ENCODE data around the gene APOBEC3G.
"Not testable (repeated sequence)": the region's sequence is repeated elsewhere in the genome, so short reads cannot be mapped to it uniquely, and the experiment has no call there.

The APOBEC3G gene

DNA sequence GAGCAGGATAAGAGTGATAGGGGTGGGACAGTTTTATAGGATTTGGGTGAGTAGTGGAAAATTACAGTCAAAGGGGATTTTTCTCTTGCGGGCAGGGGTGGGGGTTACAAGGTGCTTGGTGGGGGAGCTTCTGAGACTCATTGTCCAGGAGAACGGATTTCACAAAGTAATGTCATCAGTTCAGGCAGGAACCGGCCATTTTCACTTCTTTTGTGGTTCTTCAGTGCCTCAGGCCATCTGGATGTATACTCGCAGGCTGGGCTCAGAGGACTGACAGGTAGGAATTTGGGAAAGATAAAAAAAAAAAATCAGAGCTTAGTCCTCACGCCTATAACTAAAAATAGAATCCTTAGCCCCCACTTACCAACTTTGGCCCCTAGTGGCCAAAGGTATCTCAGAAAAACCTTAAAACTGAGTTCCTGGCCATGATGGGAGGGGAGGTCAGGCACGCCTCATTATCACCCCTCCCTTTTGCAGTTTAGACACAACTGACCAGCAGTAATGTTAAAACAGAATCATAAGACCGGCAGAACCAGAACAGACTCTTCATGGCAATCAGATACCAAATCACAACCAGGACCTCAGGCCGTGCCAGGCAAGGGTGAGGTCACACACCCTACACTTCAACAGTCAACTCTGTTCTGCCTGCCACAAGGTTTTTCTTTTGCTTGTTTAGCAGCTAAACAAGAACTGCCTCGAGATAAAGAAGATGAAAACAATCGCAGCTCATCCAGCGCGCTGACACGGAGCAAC, 8.9 kb upstream of the APOBEC3G start:
- no peak for DNase-seq

DNA sequence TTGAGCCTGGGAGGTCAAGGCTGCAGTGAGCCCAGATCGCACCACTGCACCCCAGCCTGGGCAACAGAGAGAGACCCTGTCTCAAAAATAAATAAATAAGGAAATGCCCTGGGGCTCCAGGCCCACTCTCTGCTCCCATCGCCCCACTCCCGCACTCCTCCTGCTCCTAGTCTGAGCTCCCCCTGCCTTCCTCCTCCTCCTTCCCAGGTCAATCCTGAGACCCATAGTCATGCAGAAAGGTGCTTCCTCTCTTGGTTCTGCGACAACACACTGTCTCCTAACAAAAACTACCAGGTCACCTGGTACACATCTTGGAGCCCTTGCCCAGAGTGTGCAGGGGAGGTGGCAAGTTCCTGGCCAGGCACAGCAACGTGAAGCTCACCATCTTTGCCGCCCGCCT, 6.9 kb upstream of the APOBEC3G start:
- no peak for DNase-seq

DNA sequence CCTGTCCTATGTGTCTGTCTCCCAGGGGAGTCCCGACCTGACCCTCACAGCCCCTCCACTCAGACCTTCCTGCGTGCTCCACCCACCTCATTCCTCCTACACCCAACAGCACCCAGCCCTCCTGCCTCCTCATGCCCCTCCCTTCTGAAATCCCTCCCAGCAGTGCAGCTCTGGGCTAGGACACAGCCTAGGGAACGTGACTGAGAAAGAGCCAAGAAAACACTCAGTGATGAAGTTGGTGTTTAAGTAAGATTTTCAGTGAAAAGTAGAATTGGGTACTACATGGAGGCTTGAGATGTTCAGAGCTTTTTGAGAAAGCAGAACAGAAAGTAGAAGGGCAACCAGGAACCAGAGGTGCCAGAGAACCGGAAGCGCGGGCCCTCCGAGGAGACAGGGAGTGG, 4.5 kb upstream of the APOBEC3G start:
- not testable (repeated sequence) for DNase-seq

DNA sequence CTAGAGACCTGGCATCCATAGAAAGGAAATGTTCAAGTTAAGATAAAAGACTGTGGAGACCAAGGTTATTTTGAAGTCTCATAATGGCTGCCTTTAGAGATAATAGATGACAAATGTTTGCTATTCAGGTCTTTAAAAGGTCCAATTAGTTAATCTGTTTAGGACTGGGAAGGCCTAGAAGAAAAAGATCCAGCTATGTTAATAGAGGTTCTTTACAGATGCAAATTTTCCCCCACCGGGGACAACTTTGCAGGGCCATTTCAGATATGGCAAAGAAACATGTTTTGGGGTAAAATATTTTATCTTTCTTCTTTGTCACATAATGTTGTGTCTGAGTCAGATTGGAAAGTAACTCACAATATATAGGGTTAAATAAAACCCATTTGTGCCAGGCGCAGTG, 3.1 kb upstream of the APOBEC3G start:
- DNase-seq, result no peak

DNA sequence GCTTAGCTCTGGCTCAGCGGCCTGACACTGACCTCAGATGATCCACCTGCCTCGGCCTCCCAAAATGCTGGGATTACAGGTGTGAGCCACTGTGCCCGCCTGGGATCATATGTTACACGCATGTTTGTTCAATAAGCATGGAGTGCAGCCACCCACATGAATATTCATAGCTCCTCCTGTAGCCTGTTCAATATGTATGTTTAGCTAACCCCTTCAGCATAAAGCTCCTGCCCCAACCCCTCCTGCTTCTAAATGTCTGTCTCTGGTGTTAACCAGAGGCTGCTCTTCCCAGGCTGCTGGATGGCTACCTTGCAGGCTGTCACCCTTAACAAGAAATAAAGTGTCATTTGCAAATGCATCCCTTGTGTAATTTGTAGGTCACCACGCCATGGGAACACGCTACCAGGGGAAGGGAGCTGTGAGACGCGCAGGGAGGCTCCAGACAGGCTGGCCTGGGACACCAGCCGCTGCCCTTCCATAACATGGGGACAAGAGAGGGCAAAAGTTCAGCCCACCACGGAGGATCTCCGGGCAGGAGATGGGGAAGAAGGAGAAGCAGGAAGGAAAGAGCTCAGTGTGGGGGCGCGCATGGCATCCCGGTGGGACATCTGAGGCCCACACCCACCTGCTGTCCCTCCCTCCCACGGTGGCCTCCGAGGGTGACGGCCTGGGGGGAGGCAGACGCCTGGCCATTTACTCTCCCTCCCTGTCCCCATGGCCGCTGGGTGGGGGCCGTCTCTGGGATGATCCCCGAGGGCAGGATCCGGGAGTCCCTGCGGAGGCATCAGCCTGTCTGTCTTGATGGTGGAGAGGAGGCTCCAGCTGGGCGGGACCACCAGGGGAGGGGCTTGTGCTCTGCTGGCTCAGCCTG, 685 bp upstream of the APOBEC3G start:
- not testable (repeated sequence) for DNase-seq

DNA sequence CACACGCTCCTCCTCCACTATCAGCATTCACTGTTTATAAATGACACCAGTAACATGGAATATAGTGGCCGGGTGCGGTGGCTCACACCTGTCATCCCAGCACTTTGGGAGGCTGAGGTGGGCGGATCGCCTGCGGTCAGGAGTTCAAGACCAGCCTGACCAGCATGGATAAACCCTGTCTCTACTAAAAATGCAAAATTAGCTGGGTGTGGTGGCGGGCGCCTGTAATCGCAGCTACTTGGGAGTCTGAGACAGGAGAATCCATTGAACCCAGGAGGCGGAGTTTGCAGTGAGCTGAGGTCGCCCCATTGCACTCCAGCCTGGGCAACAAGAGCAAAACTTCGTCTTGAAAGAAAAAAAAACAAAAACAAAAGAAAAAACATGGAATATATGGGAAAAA, 837 bp downstream of the APOBEC3G start:
- not testable (repeated sequence) for DNase-seq

DNA sequence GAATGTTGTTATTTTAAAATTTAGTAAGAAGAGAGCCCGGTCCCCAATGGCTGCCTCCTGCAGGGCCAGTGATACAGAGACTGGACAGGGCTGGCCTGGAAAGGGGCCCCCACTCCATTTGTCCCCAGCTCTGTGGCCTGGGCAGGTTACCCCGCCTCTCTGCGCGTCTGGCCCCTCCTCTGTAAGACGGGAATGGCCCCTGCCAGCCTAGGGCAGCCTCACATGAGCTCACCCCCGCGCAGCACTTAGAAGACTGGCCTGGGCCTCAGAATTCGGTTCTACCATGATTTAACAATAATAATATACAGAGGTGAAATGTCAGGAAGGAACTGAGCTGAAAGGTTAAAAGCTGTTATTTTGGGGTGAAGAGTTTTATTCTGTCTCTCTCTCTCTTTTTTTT, 1.3 kb downstream of the APOBEC3G start:
- no peak for DNase-seq

DNA sequence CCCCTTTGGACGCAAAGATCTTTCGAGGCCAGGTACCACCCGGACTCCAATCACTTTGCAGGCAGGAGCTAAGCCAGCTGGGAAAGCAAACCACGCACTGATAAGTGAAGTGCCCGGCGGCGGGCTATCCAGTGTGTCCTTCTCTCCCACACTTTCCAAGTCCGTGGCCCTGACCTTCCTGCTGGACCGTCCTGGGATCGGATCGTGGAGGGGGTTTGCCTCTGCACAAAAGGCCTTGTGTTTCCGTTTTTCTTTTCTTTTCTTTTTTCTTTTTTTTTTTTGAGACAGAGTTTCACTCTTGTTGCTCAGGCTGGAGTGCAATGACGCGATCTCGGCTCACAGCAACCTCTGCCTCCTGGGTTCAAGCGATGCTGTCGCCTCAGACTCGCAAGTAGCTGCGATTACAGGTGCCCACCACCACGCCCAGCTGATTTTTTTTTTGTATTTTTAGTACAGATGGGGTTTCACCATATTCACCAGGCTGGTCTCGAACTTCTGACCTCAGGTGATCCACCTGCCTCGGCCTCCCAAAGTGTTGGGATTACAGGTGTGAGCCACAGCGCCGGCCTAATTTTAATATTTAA, 2.1 kb downstream of the APOBEC3G start:
- not testable (repeated sequence) for DNase-seq

DNA sequence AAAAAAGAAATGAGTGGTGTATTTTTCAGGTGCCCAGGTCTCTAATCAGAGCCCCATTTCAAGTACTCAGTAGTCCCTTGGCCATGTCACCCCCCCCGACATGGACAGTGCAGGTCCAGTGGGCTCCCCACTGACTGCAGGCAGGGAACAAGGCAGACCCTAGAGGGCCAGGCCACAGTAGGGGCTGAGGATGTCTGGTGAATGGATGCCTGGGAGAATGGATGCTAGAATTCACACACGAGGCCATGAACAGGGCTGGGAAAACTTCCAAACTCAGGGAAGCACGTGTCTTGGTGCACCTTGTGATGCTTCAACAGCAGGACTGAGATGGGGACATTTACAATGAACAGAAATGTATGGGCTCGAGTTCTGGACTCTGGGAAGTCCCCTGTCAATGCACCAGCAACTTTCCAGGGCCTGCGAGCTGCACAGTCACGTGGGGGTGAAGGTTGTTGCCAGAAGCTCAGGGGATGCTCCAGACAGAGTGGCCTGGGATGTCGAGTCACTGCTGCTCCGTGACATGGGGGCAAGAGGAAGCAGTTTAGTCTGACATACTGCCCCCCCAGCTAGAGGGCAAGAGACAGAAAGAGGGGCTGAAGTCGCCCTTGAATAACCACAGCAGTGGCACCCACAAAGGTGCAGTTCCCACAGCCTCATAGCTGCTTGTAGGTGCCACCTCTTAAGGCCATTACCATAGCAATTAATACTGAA, 3.1 kb downstream of the APOBEC3G start:
- DNase-seq, result no peak

DNA sequence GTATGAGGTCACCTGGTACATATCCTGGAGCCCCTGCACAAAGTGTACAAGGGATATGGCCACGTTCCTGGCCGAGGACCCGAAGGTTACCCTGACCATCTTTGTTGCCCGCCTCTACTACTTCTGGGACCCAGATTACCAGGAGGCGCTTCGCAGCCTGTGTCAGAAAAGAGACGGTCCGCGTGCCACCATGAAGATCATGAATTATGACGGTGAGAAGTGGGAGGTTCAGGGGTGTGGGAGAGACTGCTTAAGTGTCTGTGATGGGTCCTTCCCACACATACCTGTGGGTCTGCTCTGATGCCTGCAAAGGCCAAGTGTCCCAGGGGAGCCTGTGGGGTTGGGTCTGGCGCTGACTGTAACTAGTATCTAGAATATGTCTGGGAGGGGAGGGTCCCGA, 3.9 kb downstream of the APOBEC3G start:
- no peak for DNase-seq

DNA sequence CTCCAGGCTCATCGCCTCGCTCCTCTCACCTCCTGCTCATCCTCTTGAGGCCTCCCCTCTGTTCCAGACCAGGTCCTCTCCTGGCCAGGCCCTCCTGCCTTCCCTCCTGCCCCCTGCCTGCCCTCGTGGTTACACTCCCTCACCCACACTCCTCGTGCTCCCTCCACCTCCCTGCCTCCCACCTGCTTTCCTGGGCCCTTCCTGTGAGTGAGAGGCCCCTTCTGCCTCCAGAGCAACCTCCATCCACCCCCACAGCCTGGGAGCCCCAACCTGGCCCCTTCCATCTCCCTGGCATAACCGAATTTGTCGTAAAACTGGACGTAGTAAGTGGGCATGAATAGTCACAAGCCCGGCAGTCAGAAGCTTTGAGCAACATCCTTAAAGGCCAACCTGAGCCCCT, 4.5 kb downstream of the APOBEC3G start:
- DNase-seq, result no peak

DNA sequence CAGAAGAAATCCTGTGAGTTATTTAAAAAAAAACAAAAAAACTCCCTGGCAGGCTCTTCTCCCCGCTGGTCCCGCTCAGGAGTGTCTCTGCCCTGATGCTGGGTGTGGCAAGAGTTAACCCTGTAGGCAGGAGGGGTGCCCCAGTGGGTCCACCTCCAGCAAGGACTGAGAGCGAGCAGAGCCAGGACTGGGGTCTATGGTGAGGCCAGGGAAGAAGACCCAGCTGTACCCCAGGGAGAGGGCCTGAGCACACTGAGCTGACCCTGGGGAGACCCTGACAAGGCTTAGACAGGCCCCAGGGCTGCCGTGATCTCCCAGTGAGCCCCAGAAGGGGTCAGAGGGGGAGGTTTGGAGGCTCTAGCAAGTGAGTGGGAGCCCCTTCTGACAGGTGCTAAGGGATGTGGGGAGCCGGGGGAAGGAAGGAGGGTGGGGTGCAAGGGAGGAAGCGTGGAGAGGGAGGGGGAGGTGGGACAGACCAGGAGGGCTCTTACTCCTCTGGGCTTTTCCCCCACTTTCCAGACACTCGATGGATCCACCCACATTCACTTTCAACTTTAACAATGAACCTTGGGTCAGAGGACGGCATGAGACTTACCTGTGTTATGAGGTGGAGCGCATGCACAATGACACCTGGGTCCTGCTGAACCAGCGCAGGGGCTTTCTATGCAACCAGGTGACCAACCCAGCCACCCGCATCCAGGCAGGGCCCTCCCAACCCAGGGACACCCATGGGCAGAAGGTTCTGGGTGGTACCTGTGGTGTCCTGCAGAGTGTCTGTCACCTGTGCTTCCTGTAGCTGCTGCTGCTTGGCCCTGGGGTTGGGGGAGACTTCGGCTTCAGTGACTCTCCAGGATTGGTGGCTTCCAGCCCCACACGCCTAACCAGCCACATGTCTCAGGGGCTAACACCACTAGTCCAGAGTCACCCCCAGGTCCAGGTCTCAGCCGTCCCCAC, 6.4 kb downstream of the APOBEC3G start:
- DNase-seq, result no peak

DNA sequence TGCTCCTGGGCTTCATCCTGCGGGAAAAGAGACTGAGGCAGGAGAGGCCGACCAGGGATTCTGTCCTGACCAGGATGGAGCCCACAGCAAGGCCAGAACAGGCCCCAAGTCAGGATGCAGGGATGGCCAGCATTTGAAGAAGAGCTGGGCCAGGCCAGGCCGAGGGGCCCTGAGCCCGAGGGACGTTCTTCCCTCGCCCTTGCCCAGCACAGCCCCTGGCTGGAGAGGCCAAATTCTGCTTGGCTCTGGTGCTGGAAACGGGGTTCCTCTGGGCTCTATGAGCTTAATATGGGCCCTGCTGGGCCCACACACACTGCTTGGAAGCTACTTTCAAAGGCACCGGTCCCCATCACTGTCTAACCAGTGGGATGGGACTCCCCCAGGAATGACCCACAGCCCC, 7.6 kb downstream of the APOBEC3G start:
- no peak for DNase-seq

DNA sequence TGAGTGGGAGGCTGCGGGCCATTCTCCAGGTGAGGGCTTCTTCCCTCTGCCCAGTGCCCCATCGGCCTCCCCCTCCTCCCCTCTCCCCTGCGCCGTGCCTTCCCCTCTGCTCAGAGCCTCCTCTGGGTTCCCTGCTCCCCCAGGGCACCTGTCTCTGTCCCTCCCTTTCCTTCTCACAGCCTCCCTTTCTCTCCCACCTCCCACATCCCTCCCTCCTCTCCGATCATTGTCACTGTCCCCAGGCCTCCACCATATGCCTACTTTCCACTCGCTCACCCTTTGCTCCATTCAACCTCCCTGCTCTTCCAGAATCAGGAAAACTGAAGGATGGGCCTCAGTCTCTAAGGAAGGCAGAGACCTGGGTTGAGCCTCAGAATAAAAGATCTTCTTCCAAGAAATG, 10.0 kb downstream of the APOBEC3G start:
- no peak for DNase-seq

DNA sequence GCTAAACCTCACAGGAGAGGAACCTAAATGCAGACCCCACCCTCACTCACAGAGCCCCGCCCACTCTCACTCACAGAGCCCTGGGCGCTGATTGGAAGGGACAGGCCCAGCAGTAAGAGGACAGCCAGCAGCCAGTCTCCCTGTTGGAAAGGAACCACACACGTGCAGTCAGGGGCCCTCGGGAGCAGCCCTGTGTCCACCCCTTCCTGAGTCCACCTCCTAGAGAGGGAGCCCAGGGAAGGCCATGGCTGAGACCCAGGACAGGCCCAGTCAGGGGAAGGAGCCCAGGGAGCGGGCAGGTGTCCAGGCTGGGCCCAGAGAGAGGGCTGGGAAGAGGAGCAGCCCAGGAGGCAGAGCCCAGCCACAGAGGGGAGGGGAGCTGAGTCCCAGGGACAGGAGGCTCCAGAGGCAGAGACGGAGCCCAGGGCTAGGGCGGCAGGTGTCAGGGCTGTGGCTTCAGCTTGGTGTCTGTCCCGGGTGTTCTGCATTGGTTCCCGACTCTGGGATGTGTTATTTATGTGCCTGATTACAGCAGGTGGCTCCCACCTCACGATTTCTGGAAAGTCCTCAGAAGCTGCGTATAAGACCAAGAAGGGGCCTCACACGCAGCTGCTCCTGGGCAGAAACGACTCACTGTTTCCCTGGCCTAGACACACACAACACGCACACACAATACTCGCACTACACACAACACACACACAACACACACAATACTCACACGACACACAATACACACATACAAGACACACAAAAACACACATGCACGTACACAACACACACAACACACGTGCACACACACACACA, 11.0 kb downstream of the APOBEC3G start:
- no peak for DNase-seq

DNA sequence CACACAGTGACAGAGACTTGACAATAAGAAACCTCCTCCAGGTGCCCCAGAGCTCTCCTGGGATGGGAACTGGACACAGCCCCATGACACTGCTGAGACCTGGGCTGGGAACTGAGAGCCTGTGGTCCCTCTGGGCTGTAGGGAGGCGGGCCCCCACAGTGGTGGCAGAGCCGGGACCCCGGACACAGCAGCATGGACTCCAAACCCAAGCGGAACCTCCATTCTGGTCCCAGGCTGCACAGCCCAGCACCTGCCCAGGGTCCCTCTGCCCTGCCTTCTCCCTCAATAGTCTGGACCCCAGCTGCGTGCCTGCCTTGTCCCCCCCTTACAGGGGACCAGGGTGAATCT, 11.6 kb downstream of the APOBEC3G start:
- DNase-seq, result no peak

DNA sequence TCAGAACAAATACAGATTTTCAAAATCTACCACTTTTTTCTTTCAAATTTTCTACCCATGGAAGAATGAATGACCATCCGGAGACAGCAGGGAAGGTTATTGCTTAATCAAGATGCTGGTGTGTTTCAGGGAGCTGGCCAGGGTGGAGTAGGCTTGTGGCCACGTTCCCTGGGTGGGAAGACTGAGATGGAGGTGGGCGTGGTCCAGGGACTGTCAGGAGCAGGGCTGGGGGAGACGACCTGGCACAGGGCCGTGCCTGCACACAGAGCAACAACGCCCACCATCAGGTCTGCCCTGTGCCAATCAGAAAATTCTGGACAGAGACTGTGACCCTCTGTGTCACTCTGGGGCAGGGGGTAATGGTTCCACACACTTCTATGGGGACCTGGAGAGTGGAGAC, 12.9 kb downstream of the APOBEC3G start:
- DNase-seq, result no peak

DNA sequence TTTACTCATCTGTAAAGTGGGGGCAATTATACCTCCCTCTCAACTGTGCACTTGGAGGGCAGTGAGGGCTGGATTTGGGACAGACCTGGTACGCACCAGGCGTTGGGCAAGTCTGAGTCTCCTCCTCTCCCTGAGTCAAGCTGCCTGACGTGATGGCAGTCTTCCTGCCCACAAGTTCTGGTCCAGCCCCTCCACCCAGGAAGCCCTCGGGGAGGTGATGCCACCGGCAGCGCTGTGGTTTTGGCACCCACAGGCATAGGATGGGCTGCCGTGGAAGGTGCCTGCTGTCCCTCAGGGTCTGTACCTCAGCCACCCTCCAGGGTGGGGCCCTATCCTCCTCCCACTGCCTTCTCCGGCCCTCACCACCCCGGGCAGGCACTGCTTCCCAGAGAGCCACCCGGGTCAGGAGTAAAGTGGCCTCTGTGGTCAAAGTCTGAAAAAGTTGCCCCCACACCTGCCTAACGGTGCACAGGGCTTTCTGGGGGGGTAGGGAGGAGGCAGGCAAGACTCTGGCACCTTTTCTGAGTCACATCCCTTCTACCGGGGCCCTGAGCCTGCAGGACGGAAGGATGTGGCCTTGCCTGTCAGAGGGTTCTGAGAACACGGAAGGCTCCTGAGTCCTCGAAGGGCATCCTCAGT, 13.5 kb downstream of the APOBEC3G start:
- DNase-seq, result no peak

DNA sequence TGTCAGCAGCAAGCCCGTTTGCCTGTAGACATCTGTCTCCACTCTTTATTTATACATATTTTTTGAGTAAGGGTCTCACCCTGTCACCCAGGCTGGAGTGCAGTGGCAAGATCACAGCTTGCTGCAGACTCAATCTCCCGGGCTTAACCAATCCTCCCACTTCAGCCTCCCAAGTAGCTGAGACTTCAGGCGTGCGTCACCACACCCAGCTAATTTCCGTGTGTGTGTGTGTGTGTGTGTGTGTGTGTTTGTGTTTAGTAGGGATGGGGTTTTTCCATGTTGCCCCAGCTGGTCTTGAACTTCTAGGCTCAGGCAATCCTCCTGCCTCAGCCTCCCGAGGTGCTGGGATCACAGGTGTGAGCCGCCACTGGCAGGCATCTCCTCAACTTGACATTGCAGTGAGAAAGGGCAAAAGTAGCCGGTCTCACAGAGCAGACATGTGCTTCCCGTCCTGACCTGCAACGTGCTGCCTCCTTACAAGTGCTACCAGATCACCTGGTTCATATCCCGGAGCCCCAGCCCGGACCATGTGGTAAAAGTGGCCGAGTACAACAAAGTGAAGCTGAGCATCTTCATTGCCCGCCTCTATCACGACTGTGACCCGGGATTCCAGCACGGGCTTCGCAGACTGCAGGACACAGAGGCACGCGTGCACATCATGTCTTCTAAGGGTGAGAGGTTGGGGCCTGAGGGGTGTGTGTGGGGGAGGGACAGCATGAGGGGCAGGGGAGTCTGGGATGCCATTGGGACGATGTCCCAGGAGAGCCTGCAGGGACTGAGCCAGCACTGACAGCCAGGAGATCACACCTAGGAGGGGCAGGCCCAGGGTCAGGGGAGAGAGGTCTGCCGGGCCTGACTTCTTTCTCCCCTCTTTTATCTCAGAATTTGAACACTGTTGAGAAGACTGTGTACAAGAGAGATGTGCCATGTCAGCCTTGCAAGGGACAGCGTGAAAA, 14.3 kb downstream of the APOBEC3G start:
- no peak for DNase-seq
